ENCODE results near the gene CCDC127.

The CCDC127 gene

DNA sequence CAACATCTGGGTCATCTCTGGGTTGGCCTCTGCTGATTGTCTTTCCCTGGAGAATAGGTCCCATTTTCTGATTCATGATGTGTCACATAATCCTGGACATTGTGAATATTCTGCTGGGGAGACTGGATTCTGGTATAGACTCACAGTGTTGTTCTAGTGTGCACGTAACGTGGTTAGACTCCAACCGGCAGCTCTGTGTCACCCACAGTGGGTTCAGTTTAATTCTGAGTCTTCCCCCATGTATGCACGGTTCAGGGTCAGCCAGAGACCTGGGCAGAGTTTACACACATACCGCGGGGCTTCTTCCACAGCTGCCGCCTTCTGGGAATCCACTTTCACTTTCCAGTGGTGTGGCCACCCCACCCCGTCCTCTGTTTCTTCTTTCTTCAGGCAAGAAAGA is 64.7 kb downstream of the CCDC127 start:
- TF ChIP-seq ZNF274 (IDR thresholded peaks at IDR 0.05; ENCODE audit: low read depth, low read length) = no peak
- TF ChIP-seq SUZ12 (IDR thresholded peaks at IDR 0.05; ENCODE audit: extremely low read depth, insufficient read depth, insufficient read length) = no peak
- TF ChIP-seq YY1 (IDR thresholded peaks at IDR 0.05; ENCODE audit: insufficient read depth, insufficient read length) = no peak
- Histone ChIP-seq H3K9ac (ENCODE audit: insufficient read length, low read depth) (no peak overlapping the region), H3K4me3 (ENCODE audit: insufficient read length, low read depth) (no peak overlapping the region), H3K36me3 (ENCODE audit: insufficient read depth, insufficient read length, low read length) (peaks cover 64% of the 10 kb centered on the region), H3K4me1 (ENCODE audit: insufficient read depth, insufficient read length) (no peaks in the 10 kb centered on the region), H3K27me3 (ENCODE audit: insufficient read depth, insufficient read length) (no peaks in the 10 kb centered on the region), H3K9me3 (ENCODE audit: insufficient read depth, low read length) (no peaks in the 10 kb centered on the region)
- no peak for DNase-seq (ENCODE audit: low read depth, low spot score)

- TF ChIP-seq SUZ12 (IDR thresholded peaks at IDR 0.05; ENCODE audit: extremely low read depth, insufficient read depth, insufficient read length) (no peak), ZNF274 (IDR thresholded peaks at IDR 0.05; ENCODE audit: low read depth, low read length) (no peak), YY1 (IDR thresholded peaks at IDR 0.05; ENCODE audit: insufficient read depth, insufficient read length) (no peak)
- peaks cover 60% of the 10 kb centered on the region for H3K36me3 ChIP-seq (ENCODE audit: insufficient read depth, insufficient read length, low read length)
These were observed 65.9 kb downstream of the CCDC127 start for GRCh38 chr5:152077-152476.

DNA sequence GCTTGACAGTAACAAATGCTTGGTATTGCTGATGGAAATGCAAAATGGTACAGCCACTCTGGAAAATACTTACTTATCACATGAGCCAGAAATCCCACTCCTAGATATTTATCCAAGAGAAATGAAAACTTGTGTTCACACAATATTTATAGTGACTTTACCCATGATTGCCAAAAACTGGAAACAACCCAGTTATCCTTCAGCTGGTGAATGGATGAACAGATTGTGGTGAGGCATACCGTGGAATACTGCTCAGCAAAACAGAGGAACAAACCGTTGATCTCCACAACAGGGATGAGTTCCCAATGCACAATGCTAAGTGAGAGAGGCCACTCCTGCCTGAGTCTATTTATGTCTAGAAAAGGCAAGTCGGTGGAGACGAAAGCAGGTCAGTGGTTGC is 67.2 kb downstream of the CCDC127 start:
- no peak for DNase-seq (ENCODE audit: low read depth, low spot score)
- Histone ChIP-seq H3K27me3 (ENCODE audit: insufficient read depth, insufficient read length) (no peaks in the 10 kb centered on the region), H3K4me1 (ENCODE audit: insufficient read depth, insufficient read length) (no peaks in the 10 kb centered on the region), H3K4me3 (ENCODE audit: insufficient read length, low read depth) (no peak overlapping the region), H3K9me3 (ENCODE audit: insufficient read depth, low read length) (peaks cover 22% of the 10 kb centered on the region), H3K9ac (ENCODE audit: insufficient read length, low read depth) (no peak overlapping the region), H3K36me3 (ENCODE audit: insufficient read depth, insufficient read length, low read length) (peaks cover 58% of the 10 kb centered on the region)
- TF ChIP-seq YY1 (IDR thresholded peaks at IDR 0.05; ENCODE audit: insufficient read depth, insufficient read length) (no peak), SUZ12 (IDR thresholded peaks at IDR 0.05; ENCODE audit: extremely low read depth, insufficient read depth, insufficient read length) (no peak), ZNF274 (IDR thresholded peaks at IDR 0.05; ENCODE audit: low read depth, low read length) (no peak)

More at GRCh38 chr5:152077-152476, 65.9 kb downstream of the CCDC127 start:
- Histone ChIP-seq H3K4me1 (ENCODE audit: insufficient read depth, insufficient read length) (no peaks in the 10 kb centered on the region), H3K9me3 (ENCODE audit: insufficient read depth, low read length) (peaks cover 11% of the 10 kb centered on the region), H3K9ac (ENCODE audit: insufficient read length, low read depth) (no peak overlapping the region), H3K4me3 (ENCODE audit: insufficient read length, low read depth) (no peak overlapping the region), H3K27me3 (ENCODE audit: insufficient read depth, insufficient read length) (no peaks in the 10 kb centered on the region)
- no peak for DNase-seq (ENCODE audit: low read depth, low spot score)

- H3K4me1 ChIP-seq (ENCODE audit: insufficient read depth, insufficient read length) = no peaks in the 10 kb centered on the region
- no peaks in the 10 kb centered on the region for H3K27me3 ChIP-seq (ENCODE audit: insufficient read depth, insufficient read length)
- no peak for TF ChIP-seq SUZ12 (IDR thresholded peaks at IDR 0.05; ENCODE audit: extremely low read depth, insufficient read depth, insufficient read length)
- TF ChIP-seq ZNF274 (IDR thresholded peaks at IDR 0.05; ENCODE audit: low read depth, low read length) = no peak
- TF ChIP-seq YY1 (IDR thresholded peaks at IDR 0.05; ENCODE audit: insufficient read depth, insufficient read length) = no peak
- H3K36me3 ChIP-seq (ENCODE audit: insufficient read depth, insufficient read length, low read length) = peaks cover 58% of the 10 kb centered on the region
- DNase-seq (ENCODE audit: low read depth, low spot score) = no peak
- H3K9ac ChIP-seq (ENCODE audit: insufficient read length, low read depth) = no peak overlapping the region
- peaks cover 30% of the 10 kb centered on the region for H3K9me3 ChIP-seq (ENCODE audit: insufficient read depth, low read length)
- no peak overlapping the region for H3K4me3 ChIP-seq (ENCODE audit: insufficient read length, low read depth)
These were observed 68.0 kb downstream of the CCDC127 start for GRCh38 chr5:149745-150485.

DNA sequence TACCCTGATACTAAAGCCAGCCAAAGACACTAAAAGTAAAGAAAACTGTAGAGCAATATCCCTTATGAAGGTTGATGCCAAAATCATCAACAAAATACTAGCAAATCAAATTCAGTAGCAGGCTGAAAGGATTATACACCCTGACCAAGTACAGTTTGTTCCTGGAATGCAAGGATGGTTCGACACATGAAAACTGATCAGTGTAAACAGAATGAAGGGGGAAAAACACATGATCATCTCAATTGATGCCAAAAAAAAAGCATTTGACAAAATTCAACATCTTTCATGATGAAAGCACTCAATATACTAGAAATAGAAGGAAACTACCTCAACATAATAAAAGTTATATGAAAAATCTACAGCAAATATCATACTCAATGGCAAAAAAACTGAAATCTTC is 70.2 kb downstream of the CCDC127 start:
- H3K36me3 ChIP-seq (ENCODE audit: insufficient read depth, insufficient read length, low read length) = peaks cover 67% of the 10 kb centered on the region
- peaks cover 31% of the 10 kb centered on the region for H3K9me3 ChIP-seq (ENCODE audit: insufficient read depth, low read length)
- DNase-seq (ENCODE audit: low read depth, low spot score) = no peak
- no peaks in the 10 kb centered on the region for H3K4me1 ChIP-seq (ENCODE audit: insufficient read depth, insufficient read length)
- TF ChIP-seq SUZ12 (IDR thresholded peaks at IDR 0.05; ENCODE audit: extremely low read depth, insufficient read depth, insufficient read length) (no peak), ZNF274 (IDR thresholded peaks at IDR 0.05; ENCODE audit: low read depth, low read length) (no peak), YY1 (IDR thresholded peaks at IDR 0.05; ENCODE audit: insufficient read depth, insufficient read length) (no peak)
- no peak overlapping the region for H3K4me3 ChIP-seq (ENCODE audit: insufficient read length, low read depth)
- H3K27me3 ChIP-seq (ENCODE audit: insufficient read depth, insufficient read length) = no peaks in the 10 kb centered on the region
- no peak overlapping the region for H3K9ac ChIP-seq (ENCODE audit: insufficient read length, low read depth)
